SU-DHL-6 (cell line): ENCODE data around the gene SPON2.
"Not testable (repeated sequence)": the region's sequence is repeated elsewhere in the genome, so short reads cannot be mapped to it uniquely, and the experiment has no call there.

Experiments used
- EZH2phosphoT487 ChIP-seq: fragments of 200-600 bp; sonication (generic), shearing (Covaris generic); conservative IDR thresholded peaks from 2 replicates; pipeline ENCODE4 v1.6.1; 2018; ENCODE audit warnings: mild to moderate bottlenecking, antibody characterized with exemption, low read length, moderate library complexity, mixed read lengths
- TF ChIP-seq, protein P1 (sequence below): fragments of 200-600 bp; sonication (generic); IDR thresholded peaks from one replicate; pipeline ENCODE4 v1.5.1; 2017; ENCODE audit warnings: antibody characterized with exemption, mild to moderate bottlenecking, low read length, moderate library complexity; ENCODE audit not compliant: insufficient read depth, poor library complexity, severe bottlenecking

DNA sequence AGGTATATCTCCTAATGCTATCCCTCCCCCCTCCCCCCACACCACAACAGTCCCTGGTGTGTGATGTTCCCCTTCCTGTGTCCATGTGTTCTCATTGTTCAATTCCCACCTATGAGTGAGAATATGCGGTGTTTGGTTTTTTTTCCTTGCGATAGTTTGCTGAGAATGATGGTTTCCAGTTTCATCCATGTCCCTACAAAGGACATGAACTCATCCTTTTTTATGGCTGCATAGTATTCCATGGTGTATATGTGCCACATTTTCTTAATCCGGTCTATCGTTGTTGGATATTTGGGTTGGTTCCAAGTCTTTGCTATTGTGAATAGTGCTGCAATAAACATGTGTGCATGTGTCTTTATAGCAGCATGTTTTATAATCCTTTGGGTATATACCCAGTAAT is 46.9 kb downstream of the SPON2 start:
- TF ChIP-seq, protein P1, sequence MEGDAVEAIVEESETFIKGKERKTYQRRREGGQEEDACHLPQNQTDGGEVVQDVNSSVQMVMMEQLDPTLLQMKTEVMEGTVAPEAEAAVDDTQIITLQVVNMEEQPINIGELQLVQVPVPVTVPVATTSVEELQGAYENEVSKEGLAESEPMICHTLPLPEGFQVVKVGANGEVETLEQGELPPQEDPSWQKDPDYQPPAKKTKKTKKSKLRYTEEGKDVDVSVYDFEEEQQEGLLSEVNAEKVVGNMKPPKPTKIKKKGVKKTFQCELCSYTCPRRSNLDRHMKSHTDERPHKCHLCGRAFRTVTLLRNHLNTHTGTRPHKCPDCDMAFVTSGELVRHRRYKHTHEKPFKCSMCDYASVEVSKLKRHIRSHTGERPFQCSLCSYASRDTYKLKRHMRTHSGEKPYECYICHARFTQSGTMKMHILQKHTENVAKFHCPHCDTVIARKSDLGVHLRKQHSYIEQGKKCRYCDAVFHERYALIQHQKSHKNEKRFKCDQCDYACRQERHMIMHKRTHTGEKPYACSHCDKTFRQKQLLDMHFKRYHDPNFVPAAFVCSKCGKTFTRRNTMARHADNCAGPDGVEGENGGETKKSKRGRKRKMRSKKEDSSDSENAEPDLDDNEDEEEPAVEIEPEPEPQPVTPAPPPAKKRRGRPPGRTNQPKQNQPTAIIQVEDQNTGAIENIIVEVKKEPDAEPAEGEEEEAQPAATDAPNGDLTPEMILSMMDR, result not testable (repeated sequence)
- not testable (repeated sequence) for TF ChIP-seq EZH2phosphoT487
